ENCODE results near the gene SCNM1.

The SCNM1 gene

DNA sequence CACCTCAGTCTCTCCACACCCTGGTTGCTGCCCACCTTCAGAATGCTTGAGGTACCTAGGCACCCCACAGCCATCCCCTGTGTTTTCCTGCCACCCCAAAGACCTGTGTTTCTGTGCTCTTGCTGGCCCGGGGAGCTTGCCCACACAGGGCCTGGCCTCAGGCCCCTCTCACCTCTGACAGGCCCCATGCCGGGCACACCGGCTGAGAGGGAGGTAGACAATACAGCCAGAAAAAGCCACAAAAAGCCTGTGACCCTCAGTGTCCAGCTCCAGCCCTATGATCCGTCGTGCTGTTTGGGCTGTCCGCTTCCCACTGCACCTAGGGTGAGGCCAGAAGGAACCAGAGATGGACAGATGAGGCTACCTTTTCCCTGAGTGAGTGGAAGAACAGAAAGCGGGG is 31.0 kb upstream of the SCNM1 start:
- no peak for DNase-seq (ENCODE audit: insufficient read length, low spot score)
- TF ChIP-seq POLR2AphosphoS5 (IDR thresholded peaks at IDR 0.05; ENCODE audit: low read depth, low read length) (no peak), PAX5 (IDR thresholded peaks at IDR 0.05; ENCODE audit: insufficient read depth, low read length, severe bottlenecking) (no peak), POLR2A (IDR thresholded peaks at IDR 0.05; ENCODE audit: low read depth, low read length) (no peak), POU2F2 (IDR thresholded peaks at IDR 0.05; ENCODE audit: low read depth, low read length) (no peak), TAF1 (IDR thresholded peaks at IDR 0.05; ENCODE audit: low read depth, low read length) (no peak), SPI1 (IDR thresholded peaks at IDR 0.05; ENCODE audit: low read depth, low read length) (no peak)
- FAIRE-seq, result no peak

DNA sequence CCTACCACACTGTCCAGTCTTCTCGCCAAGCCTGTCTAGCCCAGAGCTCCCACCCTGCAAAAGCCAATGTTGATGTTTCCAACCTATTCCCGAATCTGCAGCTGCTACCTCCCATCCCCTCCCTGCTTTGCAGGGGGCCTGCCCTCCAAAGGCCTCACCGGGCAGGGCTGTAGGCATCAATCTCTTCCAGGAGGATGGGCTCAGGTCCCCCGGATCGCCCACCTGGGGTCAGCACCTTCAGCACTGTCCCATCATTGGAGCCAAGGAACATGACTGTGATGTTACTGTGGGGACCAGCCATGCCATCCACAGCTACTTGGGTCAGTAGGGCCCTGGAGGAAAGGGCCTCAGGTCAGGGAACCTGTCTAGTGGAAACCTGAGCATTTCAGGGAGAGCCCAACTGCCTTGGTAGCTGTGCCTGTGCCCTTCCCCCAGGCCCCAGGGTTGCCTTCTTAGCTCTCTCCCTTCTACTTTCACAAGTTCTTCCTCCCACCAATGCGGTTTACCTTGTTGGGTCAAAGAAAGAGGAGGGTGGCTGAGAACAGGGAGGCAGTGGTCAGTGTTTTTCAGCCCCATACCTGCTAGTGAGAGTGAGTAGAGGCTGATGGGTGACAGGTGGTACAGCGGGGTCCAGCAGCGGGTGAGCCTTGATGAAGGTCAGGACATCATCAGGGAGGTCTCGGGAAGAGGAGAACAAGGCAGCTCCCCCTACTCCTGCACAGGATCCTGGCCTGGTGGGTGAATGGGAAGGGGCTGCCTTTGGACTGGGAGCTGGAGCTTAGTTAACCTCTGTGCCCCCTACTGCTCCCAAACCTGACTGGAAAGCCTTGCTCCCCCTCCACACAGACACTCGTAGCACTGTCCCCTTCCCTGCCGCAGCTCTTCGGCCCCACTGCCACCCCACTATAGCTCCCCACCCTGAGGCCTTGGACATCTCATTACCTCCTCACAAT is 30.2 kb upstream of the SCNM1 start:
- TF ChIP-seq PAX5 (IDR thresholded peaks at IDR 0.05; ENCODE audit: insufficient read depth, low read length, severe bottlenecking) (no peak), POLR2A (IDR thresholded peaks at IDR 0.05; ENCODE audit: low read depth, low read length) (no peak), SPI1 (IDR thresholded peaks at IDR 0.05; ENCODE audit: low read depth, low read length) (no peak), POLR2AphosphoS5 (IDR thresholded peaks at IDR 0.05; ENCODE audit: low read depth, low read length) (no peak), POU2F2 (IDR thresholded peaks at IDR 0.05; ENCODE audit: low read depth, low read length) (no peak), TAF1 (IDR thresholded peaks at IDR 0.05; ENCODE audit: low read depth, low read length) (no peak)
- FAIRE-seq, result no peak
- DNase-seq (ENCODE audit: insufficient read length, low spot score), result no peak

DNA sequence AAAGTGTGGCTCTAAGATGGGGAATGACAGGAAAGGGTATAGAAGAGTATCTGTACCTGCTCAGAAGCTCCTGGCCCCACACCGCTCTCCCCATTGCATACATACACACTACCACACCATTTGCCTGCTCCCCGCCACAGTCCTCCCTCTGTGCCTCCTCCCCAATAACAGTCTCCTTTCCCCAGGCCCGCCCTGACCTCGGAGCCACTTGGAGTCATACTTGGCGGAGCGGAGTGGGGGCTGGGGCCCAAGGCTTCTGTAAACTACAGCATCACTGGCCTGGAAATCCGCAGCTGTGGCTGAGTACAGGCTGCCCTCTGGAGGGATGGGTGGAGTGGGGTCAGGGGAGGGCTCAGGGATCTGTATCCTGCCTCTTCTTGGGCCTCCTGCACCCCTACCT is 28.2 kb upstream of the SCNM1 start:
- DNase-seq (ENCODE audit: insufficient read length, low spot score), result no peak
- no peak for FAIRE-seq

DNA sequence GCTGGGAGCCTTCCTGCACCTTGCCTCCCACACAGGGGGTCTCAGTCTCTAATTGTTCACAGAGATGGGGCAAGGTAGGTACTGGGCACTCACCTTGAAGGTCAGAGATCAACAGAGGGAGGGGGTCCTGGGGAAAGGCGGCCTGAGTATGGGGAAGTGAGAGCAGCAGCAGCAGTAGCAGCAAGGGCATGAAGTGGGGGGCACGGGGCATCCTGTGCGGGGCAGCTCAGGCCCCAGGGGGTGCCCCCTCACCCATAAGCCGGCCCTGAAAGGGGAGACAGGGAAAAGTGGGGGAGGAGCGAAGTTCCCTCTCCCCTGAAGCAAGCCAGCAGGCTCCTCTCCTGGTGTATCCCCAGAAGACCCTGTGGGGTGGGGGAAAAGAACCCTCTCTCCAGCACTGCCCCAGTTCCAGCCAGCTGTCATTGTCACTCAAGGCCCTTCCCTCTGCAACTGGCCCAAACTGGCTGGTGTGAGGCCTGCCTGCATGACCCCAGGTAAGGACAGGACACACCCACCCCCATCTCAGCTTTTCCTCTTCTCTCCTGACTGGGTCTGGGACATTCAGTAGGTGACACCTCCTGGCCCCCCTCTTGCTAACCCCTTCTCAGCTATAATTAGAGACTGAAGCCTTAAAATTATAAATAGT is 23.4 kb upstream of the SCNM1 start:
- no peak for TF ChIP-seq POU2F2 (IDR thresholded peaks at IDR 0.05; ENCODE audit: low read depth, low read length)
- TF ChIP-seq POLR2A (IDR thresholded peaks at IDR 0.05; ENCODE audit: low read depth, low read length), result no peak
- TF ChIP-seq TAF1 (IDR thresholded peaks at IDR 0.05; ENCODE audit: low read depth, low read length), result no peak
- peak; percentile 38; the same call in 1 of the 2 replicates for TF ChIP-seq SPI1 (IDR thresholded peaks at IDR 0.05; ENCODE audit: low read depth, low read length)
- no peak for TF ChIP-seq PAX5 (IDR thresholded peaks at IDR 0.05; ENCODE audit: insufficient read depth, low read length, severe bottlenecking)
- FAIRE-seq, result no peak
- DNase-seq (ENCODE audit: insufficient read length, low spot score), result no peak

More for the DNA sequence above, 28.2 kb upstream of the SCNM1 start:
- TF ChIP-seq POU2F2 (IDR thresholded peaks at IDR 0.05; ENCODE audit: low read depth, low read length) (no peak), SPI1 (IDR thresholded peaks at IDR 0.05; ENCODE audit: low read depth, low read length) (no peak), PAX5 (IDR thresholded peaks at IDR 0.05; ENCODE audit: insufficient read depth, low read length, severe bottlenecking) (no peak), POLR2AphosphoS5 (IDR thresholded peaks at IDR 0.05; ENCODE audit: low read depth, low read length) (no peak), TAF1 (IDR thresholded peaks at IDR 0.05; ENCODE audit: low read depth, low read length) (no peak), POLR2A (IDR thresholded peaks at IDR 0.05; ENCODE audit: low read depth, low read length) (no peak)

DNA sequence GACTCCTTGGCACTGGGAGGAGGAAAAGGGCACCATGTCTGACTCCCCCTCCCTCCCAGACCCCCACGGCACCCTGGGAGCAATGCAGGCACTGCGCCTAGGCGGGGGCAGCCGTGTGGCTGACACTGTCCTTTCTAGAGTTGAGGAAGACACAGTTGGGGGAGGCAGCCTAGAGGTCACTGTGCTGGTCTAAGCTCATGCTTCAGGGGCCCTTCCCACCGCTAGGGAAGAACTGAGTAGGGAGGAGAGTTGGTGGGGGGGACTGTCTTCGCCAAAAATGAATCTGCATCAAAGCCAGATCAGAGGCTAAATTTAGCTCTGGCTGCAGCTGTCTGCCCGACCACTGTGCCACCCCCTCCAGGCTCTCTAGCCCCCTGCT is 22.9 kb upstream of the SCNM1 start:
- FAIRE-seq, result no peak
- TF ChIP-seq POLR2AphosphoS5 (IDR thresholded peaks at IDR 0.05; ENCODE audit: low read depth, low read length) (no peak), POLR2A (IDR thresholded peaks at IDR 0.05; ENCODE audit: low read depth, low read length) (no peak), SPI1 (IDR thresholded peaks at IDR 0.05; ENCODE audit: low read depth, low read length) (no peak), POU2F2 (IDR thresholded peaks at IDR 0.05; ENCODE audit: low read depth, low read length) (no peak), TAF1 (IDR thresholded peaks at IDR 0.05; ENCODE audit: low read depth, low read length) (no peak), PAX5 (IDR thresholded peaks at IDR 0.05; ENCODE audit: insufficient read depth, low read length, severe bottlenecking) (no peak)
- DNase-seq (ENCODE audit: insufficient read length, low spot score), result no peak

DNA sequence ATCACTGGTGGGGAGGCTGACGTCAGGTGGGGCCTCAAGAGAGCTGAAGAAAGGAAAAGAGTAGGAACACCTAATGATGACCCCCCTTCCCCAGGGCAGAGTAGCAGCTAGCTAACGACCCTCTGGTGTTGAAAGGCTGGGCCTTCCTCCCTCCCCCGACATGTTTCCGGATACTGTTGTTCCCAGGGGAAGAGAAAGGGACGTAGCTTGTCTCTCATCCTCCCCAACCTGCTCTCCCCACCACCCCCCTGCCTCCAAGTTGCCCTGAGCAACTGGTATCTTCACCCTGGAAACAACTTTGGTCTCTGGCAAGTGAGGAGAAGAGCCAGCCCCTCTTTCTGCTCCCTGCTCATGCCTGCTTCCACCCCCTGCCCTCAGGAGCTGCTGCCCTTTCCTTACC is 22.0 kb upstream of the SCNM1 start:
- DNase-seq (ENCODE audit: insufficient read length, low spot score) (no peak), FAIRE-seq (no peak)
- TF ChIP-seq PAX5 (IDR thresholded peaks at IDR 0.05; ENCODE audit: insufficient read depth, low read length, severe bottlenecking) (no peak), POU2F2 (IDR thresholded peaks at IDR 0.05; ENCODE audit: low read depth, low read length) (no peak), SPI1 (IDR thresholded peaks at IDR 0.05; ENCODE audit: low read depth, low read length) (no peak)

DNA sequence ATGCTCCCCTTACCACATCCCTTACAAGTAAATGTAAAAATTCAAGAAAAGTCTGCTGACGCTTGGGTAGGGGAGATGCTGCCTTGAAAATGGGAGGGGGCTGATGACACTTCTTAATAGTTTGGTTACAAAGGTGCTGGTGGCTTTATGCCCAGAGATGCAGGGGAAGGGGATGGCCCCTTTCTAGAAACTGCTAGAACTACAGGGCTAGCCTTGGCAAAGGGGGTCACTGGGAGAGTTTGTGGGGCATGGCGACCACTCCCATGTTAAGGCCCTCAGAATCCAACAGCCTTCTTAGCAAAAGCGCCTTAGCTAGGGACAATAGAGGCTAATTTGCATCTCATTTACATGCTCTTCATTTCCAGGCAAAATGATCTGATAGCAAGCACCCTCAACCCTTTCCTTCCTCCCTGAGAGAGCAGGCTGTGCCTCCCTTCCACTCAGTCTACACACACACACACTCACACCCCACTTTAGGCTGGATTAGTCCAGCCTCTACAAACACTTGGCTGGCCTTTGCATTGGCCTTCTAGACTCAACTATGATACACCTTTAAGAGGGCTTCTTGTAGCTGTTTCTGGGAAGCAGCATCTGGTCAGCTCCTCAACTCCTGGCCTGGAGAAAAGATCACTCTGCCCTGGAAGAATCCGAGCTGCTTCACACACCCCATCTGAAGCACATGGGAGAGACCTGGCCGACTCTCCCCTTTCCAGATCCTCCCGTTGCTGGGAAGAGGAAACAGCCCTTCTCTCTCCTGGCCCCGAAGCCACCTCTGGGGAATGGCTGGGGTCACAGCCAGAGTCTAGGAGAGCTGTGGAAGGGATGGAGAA is 21.3 kb upstream of the SCNM1 start:
- DNase-seq (ENCODE audit: insufficient read length, low spot score) (no peak), FAIRE-seq (no peak)
- no peak for TF ChIP-seq TAF1 (IDR thresholded peaks at IDR 0.05; ENCODE audit: low read depth, low read length)
- no peak for TF ChIP-seq POU2F2 (IDR thresholded peaks at IDR 0.05; ENCODE audit: low read depth, low read length)
- no peak for TF ChIP-seq SPI1 (IDR thresholded peaks at IDR 0.05; ENCODE audit: low read depth, low read length)
- no peak for TF ChIP-seq PAX5 (IDR thresholded peaks at IDR 0.05; ENCODE audit: insufficient read depth, low read length, severe bottlenecking)
- TF ChIP-seq POLR2AphosphoS5 (IDR thresholded peaks at IDR 0.05; ENCODE audit: low read depth, low read length), result no peak
- TF ChIP-seq POLR2A (IDR thresholded peaks at IDR 0.05; ENCODE audit: low read depth, low read length), result no peak

DNA sequence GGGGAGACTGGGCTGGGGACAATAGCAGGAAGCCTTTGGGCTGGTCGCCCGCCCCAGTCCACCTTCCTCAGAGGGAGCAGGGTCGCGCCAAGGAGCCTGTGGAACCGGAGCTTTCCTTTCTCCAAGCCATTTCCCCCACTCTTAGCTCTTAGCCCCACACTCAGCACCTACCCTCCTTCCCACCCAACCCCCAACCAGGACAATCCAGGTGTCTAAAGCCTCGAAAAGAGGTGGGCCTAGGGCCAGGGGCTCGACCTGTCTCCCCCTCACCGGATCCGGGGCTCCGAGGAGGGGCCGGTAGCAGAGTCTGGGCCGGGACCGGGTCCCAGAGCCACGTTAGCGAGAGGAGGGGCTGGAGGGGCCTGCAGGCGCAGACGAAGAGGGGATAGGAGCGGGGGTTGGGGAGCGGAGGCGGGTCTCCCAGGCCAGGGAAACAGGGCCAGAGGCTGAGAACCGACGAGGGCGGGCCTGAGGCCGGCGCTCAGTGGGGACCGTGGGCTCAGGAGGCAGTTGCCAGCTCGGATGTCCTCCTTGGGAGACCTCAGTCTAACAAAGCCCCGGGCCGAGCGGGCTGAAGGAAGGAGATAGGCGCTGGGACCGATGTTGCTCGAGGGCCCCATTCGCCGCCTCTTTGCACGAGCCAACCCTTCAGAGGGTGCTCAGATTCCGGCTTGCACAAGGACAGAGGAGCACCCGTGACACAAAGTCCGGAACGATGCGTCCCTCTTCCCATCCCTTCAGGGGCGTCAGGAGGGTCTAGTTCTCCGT is 20.5 kb upstream of the SCNM1 start:
- no peak for TF ChIP-seq SPI1 (IDR thresholded peaks at IDR 0.05; ENCODE audit: low read depth, low read length)
- no peak for TF ChIP-seq POLR2AphosphoS5 (IDR thresholded peaks at IDR 0.05; ENCODE audit: low read depth, low read length)
- TF ChIP-seq PAX5 (IDR thresholded peaks at IDR 0.05; ENCODE audit: insufficient read depth, low read length, severe bottlenecking), result no peak
- TF ChIP-seq POU2F2 (IDR thresholded peaks at IDR 0.05; ENCODE audit: low read depth, low read length), result no peak
- TF ChIP-seq TAF1 (IDR thresholded peaks at IDR 0.05; ENCODE audit: low read depth, low read length), result no peak
- no peak for TF ChIP-seq POLR2A (IDR thresholded peaks at IDR 0.05; ENCODE audit: low read depth, low read length)
- FAIRE-seq (no peak), DNase-seq (ENCODE audit: insufficient read length, low spot score) (no peak)

Measured in GM12891 (cell line).